Measurements from ENCODE around the gene CEP131.

The CEP131 gene

DNA sequence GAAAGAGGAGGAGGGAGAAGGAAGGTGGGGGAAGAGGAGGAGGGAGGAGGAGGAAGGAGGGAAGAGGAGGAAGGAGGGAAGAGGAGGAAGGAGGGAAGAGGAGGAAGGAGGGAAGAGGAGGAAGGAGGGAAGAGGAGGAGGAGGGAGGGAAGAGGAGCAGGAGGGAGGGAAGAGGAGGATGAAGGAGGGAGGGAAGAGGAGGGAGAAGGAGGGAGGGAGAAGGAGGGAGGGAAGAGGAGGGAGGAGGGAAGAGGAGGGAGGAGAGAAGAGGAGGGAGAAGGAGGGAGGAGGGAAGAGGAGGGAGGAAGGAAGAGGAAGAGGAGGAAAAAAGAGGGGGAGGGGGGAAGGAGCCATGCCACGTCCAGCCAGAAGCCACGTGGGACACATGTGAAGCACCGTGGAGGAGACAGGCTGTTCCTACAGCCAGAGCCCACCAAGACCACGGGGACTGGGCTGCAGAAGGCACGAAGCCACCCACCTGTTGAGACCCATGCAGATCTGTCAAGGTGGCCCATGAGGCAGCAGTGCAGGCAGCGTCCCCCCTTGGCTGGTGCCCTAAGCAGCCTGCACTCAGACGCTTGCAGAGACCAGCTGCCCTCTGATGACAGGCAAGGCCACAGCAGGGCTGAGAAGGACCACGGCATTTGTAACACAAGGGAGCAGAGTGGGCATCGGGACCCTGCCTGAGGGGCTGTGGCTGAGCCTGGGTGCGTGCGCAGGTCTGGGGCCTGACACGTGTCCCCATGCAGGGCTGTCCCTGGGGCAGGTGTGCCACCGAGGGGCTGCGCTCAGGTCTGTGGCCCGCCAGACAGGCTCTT lies 26.7 kb upstream of the CEP131 start (continued):
- TF ChIP-seq SP7 (tag by site-specific recombination; IDR thresholded peaks at IDR 0.05) (no peak), MEIS1 (CRISPR knock-in tag; IDR thresholded peaks at IDR 0.05; ENCODE audit: borderline replicate concordance) (no peak), ZNF777 (tag by site-specific recombination; IDR thresholded peaks at IDR 0.05; ENCODE audit: borderline replicate concordance) (no peak), ZNF354C (tag by site-specific recombination; IDR thresholded peaks at IDR 0.05; ENCODE audit: borderline replicate concordance, low read depth) (no peak), ZNF623 (tag by site-specific recombination; IDR thresholded peaks at IDR 0.05) (no peak), ZSCAN23 (tag by site-specific recombination; IDR thresholded peaks at IDR 0.05) (no peak), ZNF626 (tag by site-specific recombination; IDR thresholded peaks at IDR 0.05) (no peak), ZNF214 (tag by site-specific recombination; IDR thresholded peaks at IDR 0.05; ENCODE audit: borderline replicate concordance) (no peak)
- TF ChIP-seq, protein P1, sequence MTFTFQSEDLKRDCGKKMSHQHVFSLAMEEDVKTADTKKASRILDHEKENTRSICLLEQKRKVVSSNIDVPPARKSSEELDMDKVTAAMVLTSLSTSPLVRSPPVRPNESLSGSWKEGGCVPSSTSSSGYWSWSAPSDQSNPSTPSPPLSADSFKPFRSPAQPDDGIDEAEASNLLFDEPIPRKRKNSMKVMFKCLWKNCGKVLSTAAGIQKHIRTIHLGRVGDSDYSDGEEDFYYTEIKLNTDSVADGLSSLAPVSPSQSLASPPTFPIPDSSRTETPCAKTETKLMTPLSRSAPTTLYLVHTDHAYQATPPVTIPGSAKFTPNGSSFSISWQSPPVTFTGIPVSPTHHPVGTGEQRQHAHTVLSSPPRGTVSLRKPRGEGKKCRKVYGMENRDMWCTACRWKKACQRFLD (tag by site-specific recombination; IDR thresholded peaks at IDR 0.05), result no peak

GRCh38 chr17:81248649-81249048 lies 25.9 kb upstream of the CEP131 start:
- Histone ChIP-seq H3K36me3 (ENCODE audit: control insufficient read depth in 2 of 2, insufficient read depth in 1 of 2, low read length in 2 of 2) (peaks cover 0 to 54% of the 10 kb centered on the region in 2 experiments; a peak in 2 of 3 replicates), H3K4me3 (ENCODE audit: low read depth, low read length) (no peak overlapping the region), H3K9me3 (ENCODE audit: control insufficient read depth, insufficient read depth, low read depth, low read length) (no peaks in the 10 kb centered on the region), H3K27ac (ENCODE audit: extremely low read depth, low read depth, low read length) (0 out of 2 replicates have a peak overlapping the region, but pooled peaks have one; percentile 2), H3K4me1 (ENCODE audit: control insufficient read depth, insufficient read depth, low read length) (no peaks in the 10 kb centered on the region)
- POLR2A ChIA-PET, result no interaction called here
- TF ChIP-seq ZNF391 (tag by site-specific recombination; IDR thresholded peaks at IDR 0.05; ENCODE audit: borderline replicate concordance, low read depth) (no peak), ZNF16 (tag by site-specific recombination; IDR thresholded peaks at IDR 0.05; ENCODE audit: low read depth) (no peak), ZNF138 (tag by site-specific recombination; IDR thresholded peaks at IDR 0.05; ENCODE audit: borderline replicate concordance) (no peak), TCF7L2 (IDR thresholded peaks at IDR 0.05; ENCODE audit: borderline replicate concordance, low read depth, low read length) (no peak), ZNF624 (tag by site-specific recombination; IDR thresholded peaks at IDR 0.05) (no peak), ZNF221 (tag by site-specific recombination; IDR thresholded peaks at IDR 0.05; ENCODE audit: borderline replicate concordance) (no peak), BCL11B (tag by site-specific recombination; IDR thresholded peaks at IDR 0.05; ENCODE audit: low read depth) (no peak), ZNF610 (tag by site-specific recombination; IDR thresholded peaks at IDR 0.05; ENCODE audit: borderline replicate concordance) (no peak), ZNF248 (tag by site-specific recombination; IDR thresholded peaks at IDR 0.05) (no peak)
- TF ChIP-seq, protein P2, sequence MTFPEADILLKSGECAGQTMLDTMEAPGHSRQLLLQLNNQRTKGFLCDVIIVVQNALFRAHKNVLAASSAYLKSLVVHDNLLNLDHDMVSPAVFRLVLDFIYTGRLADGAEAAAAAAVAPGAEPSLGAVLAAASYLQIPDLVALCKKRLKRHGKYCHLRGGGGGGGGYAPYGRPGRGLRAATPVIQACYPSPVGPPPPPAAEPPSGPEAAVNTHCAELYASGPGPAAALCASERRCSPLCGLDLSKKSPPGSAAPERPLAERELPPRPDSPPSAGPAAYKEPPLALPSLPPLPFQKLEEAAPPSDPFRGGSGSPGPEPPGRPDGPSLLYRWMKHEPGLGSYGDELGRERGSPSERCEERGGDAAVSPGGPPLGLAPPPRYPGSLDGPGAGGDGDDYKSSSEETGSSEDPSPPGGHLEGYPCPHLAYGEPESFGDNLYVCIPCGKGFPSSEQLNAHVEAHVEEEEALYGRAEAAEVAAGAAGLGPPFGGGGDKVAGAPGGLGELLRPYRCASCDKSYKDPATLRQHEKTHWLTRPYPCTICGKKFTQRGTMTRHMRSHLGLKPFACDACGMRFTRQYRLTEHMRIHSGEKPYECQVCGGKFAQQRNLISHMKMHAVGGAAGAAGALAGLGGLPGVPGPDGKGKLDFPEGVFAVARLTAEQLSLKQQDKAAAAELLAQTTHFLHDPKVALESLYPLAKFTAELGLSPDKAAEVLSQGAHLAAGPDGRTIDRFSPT (tag by site-specific recombination; IDR thresholded peaks at IDR 0.05), result no peak
- TF ChIP-seq, protein P3, sequence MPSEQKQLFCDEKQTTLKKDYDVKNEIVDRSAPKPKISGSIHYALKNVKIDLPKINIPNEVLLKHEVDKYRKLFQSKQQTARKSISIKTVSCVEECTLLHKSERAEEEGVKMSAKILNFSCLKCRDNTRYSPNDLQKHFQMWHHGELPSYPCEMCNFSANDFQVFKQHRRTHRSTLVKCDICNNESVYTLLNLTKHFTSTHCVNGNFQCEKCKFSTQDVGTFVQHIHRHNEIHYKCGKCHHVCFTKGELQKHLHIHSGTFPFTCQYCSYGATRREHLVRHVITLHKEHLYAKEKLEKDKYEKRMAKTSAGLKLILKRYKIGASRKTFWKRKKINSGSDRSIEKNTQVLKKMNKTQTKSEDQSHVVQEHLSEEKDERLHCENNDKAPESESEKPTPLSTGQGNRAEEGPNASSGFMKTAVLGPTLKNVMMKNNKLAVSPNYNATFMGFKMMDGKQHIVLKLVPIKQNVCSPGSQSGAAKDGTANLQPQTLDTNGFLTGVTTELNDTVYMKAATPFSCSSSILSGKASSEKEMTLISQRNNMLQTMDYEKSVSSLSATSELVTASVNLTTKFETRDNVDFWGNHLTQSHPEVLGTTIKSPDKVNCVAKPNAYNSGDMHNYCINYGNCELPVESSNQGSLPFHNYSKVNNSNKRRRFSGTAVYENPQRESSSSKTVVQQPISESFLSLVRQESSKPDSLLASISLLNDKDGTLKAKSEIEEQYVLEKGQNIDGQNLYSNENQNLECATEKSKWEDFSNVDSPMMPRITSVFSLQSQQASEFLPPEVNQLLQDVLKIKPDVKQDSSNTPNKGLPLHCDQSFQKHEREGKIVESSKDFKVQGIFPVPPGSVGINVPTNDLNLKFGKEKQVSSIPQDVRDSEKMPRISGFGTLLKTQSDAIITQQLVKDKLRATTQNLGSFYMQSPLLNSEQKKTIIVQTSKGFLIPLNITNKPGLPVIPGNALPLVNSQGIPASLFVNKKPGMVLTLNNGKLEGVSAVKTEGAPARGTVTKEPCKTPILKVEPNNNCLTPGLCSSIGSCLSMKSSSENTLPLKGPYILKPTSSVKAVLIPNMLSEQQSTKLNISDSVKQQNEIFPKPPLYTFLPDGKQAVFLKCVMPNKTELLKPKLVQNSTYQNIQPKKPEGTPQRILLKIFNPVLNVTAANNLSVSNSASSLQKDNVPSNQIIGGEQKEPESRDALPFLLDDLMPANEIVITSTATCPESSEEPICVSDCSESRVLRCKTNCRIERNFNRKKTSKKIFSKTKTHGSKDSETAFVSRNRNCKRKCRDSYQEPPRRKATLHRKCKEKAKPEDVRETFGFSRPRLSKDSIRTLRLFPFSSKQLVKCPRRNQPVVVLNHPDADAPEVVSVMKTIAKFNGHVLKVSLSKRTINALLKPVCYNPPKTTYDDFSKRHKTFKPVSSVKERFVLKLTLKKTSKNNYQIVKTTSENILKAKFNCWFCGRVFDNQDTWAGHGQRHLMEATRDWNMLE (tag by site-specific recombination; conservative IDR thresholded peaks at IDR 0.05; ENCODE audit: low read depth), result no peak
- CTCF ChIA-PET, result no interaction called here
